Trophoblast cell (in vitro differentiated cells and primary cell): Measurements from ENCODE around the gene SYNJ2.

Source experiments
- DNase-seq, 2 donors: peaks; one replicate each; pipeline ENCODE4 v3.0.0-alpha.2; 2016
- H2AFZ ChIP-seq: 2 replicates; pipeline ENCODE4 v1.6.1; 2013; ENCODE audit warnings: low read length, moderate library complexity, mild to moderate bottlenecking; ENCODE audit not compliant: insufficient read depth, poor library complexity
- H2AK5ac ChIP-seq: 2 replicates; pipeline ENCODE4 v1.6.1; 2013; ENCODE audit warnings: mild to moderate bottlenecking, low read length
- H2BK120ac ChIP-seq: 2 replicates; pipeline ENCODE4 v1.6.1; 2013; ENCODE audit warnings: low read length, mild to moderate bottlenecking, moderate library complexity; ENCODE audit not compliant: insufficient read depth, poor library complexity
- H2BK12ac ChIP-seq: 2 replicates; pipeline ENCODE4 v1.6.1; 2013; ENCODE audit warnings: mild to moderate bottlenecking, low read length, moderate library complexity
- H2BK5ac ChIP-seq: 2 replicates; pipeline ENCODE4 v1.6.1; 2013; ENCODE audit warnings: low read length, low read depth, moderate library complexity, mild to moderate bottlenecking; ENCODE audit not compliant: poor library complexity
- H3K14ac ChIP-seq: 2 replicates; pipeline ENCODE4 v1.6.1; 2013; ENCODE audit warnings: mild to moderate bottlenecking, low read length
- H3K18ac ChIP-seq: 2 replicates; pipeline ENCODE4 v1.6.1; 2013; ENCODE audit warnings: mild to moderate bottlenecking, low read length
- H3K23ac ChIP-seq: 2 replicates; pipeline ENCODE4 v1.6.1; 2013; ENCODE audit warnings: low read length
- H3K27ac ChIP-seq: 2 replicates; pipeline ENCODE4 v1.5.1; 2013; ENCODE audit warnings: low read depth, mild to moderate bottlenecking, inconsistent platforms, low read length, moderate library complexity
- H3K27me3 ChIP-seq: 2 replicates; pipeline ENCODE4 v1.6.1; 2013; ENCODE audit warnings: inconsistent platforms, mild to moderate bottlenecking, low read length, moderate library complexity; ENCODE audit not compliant: insufficient read depth
- H3K36me3 ChIP-seq, 2 experiments: 1 replicate in 1 of 2; 2 replicates in 1 of 2; pipeline ENCODE4 v1.6.1; 2013; ENCODE audit warnings: low read length in 2 of 2, mild to moderate bottlenecking in 2 of 2, moderate library complexity in 1 of 2; ENCODE audit not compliant: insufficient read depth in 2 of 2, control insufficient read depth in 1 of 2
- H3K4ac ChIP-seq: 2 replicates; pipeline ENCODE4 v1.6.1; 2013; ENCODE audit warnings: low read depth, mild to moderate bottlenecking, low read length, moderate library complexity
- H3K4me1 ChIP-seq, 2 experiments: 1 replicate in 1 of 2; 2 replicates in 1 of 2; pipeline ENCODE4 v1.6.1; 2013; ENCODE audit warnings: low read length in 2 of 2, mild to moderate bottlenecking in 2 of 2, moderate library complexity in 1 of 2; ENCODE audit not compliant: insufficient read depth in 2 of 2, control insufficient read depth in 1 of 2
- H3K4me2 ChIP-seq: 2 replicates; pipeline ENCODE4 v1.6.1; 2013; ENCODE audit warnings: inconsistent platforms, mild to moderate bottlenecking, low read length, moderate library complexity
- H3K4me3 ChIP-seq: 2 replicates; pipeline ENCODE4 v1.5.1; 2013; ENCODE audit warnings: mild to moderate bottlenecking, low read depth, low read length, inconsistent platforms
- H3K79me1 ChIP-seq: one replicate; pipeline ENCODE4 v1.6.1; 2013; ENCODE audit warnings: low read length
- H3K79me2 ChIP-seq: 2 replicates; pipeline ENCODE4 v1.6.1; 2013; ENCODE audit warnings: low read length, mild to moderate bottlenecking; ENCODE audit not compliant: control insufficient read depth, insufficient read depth, poor library complexity
- H3K9ac ChIP-seq: 2 replicates; pipeline ENCODE4 v1.6.1; 2013; ENCODE audit warnings: mild to moderate bottlenecking, low read length
- H3K9me3 ChIP-seq: 2 replicates; pipeline ENCODE4 v1.6.1; 2013; ENCODE audit warnings: low read depth, mild to moderate bottlenecking, control low read depth, inconsistent platforms, low read length; ENCODE audit not compliant: insufficient read depth
- H4K12ac ChIP-seq: 2 replicates; pipeline ENCODE4 v1.6.1; 2013; ENCODE audit warnings: low read depth, mild to moderate bottlenecking, low read length, moderate library complexity
- H4K8ac ChIP-seq: 2 replicates; pipeline ENCODE4 v1.6.1; 2013; ENCODE audit warnings: low read depth, mild to moderate bottlenecking, low read length, moderate library complexity
- H4K91ac ChIP-seq: one replicate; pipeline ENCODE4 v1.6.1; 2013; ENCODE audit warnings: low read depth, mild to moderate bottlenecking, low read length, moderate library complexity
- WGBS: extraction: QIAGEN DNeasy Blood & Tissue Kit; methylation state at CpG from one replicate; pipeline ENCODE4 v1.1.7; 2013; ENCODE audit warnings: missing lambda C conversion rate; ENCODE audit not compliant: insufficient read length, insufficient coverage; ENCODE audit errors: extremely low coverage; 5-methylcytosine and 5-hydroxymethylcytosine counted together

SYNJ2 gene

DNA sequence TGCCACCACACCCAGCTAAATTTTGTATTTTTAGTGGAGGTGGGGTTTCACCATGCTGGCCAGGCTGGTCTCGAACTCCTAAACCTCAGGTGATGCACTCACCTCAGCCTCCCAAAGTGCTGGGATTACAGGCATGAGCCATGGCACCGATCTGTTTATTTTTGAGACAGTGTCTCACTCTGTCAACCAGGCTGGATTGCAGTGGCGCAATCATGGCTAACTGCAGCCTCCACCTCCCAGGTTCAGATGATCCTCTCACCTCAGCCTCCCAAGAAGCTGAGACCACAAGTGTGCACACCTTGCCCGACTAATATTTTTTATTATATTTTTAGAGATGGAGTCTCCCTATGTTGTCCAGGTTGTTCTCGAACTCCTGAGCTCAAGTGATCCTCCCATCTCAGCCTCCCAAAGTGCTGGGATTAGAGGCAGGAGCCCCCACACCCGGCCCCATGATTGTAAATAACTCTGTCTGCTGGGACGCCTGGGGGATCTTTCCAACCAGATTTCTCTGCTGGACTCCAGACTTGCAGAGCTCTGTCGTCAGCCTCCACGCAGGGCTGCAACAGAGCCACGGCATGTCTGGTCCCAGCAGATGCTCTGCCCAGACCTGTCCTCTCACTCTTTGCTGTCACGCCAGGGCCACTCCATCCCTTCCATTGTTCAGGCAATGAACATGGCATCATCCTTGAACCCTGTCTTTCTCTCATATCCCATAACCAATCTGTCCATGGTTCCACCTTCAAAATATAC, 25.3 kb downstream of the SYNJ2 start:
- Histone ChIP-seq H3K27me3 (no peaks in the 10 kb centered on the region), H3K4me2 (no peak overlapping the region), H3K9me3 (peaks cover 10% of the 10 kb centered on the region), H4K12ac (peak overlapping the region; percentile 37), H2AK5ac (no peak overlapping the region), H3K4me3 (no peak overlapping the region), H2AFZ (no peak overlapping the region), H3K36me3 (peaks cover 3 to 8% of the 10 kb centered on the region in 2 experiments), H3K27ac (no peak overlapping the region), H3K14ac (peak overlapping the region; percentile 34), H3K9ac (no peak overlapping the region), H3K79me1 (peaks cover 31% of the 10 kb centered on the region), H3K18ac (peak overlapping the region; percentile 43), H3K79me2 (peaks cover 13% of the 10 kb centered on the region), H2BK120ac (no peak overlapping the region), H4K8ac (no peak overlapping the region), H2BK12ac (peak overlapping the region; percentile 30), H3K23ac (no peak overlapping the region), H4K91ac (no peak overlapping the region), H2BK5ac (no peak overlapping the region), H3K4ac (peak overlapping the region; percentile 21), H3K4me1 (peaks cover 35 to 52% of the 10 kb centered on the region in 2 experiments)
- DNase-seq, result no peak
- WGBS, result no CpG with 5 or more reads among the region's 11 CpGs

DNA sequence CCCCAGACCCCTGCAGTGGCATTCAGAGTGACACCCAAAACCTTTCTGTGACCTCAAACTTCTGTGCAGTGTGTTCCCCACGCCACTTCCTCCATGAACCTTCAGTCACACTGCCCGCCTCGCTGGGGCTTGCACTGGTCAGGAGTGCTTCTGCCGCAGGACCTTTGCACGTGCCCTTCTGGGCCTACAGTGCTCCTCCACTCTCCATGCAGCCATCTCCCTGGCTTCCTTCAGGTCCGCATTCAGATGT, 27.1 kb downstream of the SYNJ2 start:
- no peak overlapping the region for H4K12ac ChIP-seq

DNA sequence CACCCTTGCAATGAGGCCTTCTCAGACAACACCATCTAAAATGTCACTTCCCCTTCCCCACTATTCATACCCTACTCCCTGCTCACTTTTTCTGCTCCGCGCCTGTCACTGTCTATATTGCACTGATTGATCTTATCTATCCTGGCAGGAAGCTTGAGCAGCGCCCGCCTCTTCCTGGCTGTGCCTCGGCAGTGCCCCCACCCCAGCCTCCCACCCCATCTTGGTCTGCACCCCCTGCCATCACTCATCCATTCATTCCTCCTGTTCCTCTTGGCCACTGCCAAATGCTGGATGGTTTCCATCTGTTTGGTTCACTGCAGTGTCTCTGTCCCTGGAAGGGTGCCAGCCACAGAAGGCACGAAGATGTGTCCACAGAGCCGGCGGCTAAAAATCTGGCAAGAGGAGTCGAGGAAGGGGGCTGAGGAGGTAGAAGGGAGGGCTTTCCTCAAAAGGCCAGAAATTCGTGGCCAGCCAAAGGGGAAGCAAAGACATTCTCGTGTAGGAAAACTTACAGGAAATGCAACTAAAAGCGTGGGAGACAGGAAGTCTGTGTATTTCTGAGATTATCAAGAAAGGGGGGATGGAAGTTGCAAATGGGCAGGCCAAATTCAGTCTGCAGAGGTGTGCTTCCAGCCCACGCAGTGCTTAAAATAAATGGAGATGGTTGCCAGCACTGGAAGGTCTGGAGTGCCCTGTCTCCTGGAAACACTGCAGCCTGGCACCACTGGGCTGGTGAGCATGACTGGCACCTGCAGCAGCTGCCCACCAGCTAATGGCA, 27.6 kb downstream of the SYNJ2 start:
- Histone ChIP-seq H3K9ac (no peak overlapping the region), H2AK5ac (no peak overlapping the region), H2BK12ac (peak overlapping the region; percentile 16), H3K4me2 (no peak overlapping the region), H3K4ac (peak overlapping the region; percentile 35), H2BK120ac (no peak overlapping the region), H3K79me2 (peaks cover 6% of the 10 kb centered on the region), H3K18ac (peak overlapping the region; percentile 86), H2BK5ac (no peak overlapping the region), H4K12ac (no peak overlapping the region), H3K9me3 (peaks cover 13% of the 10 kb centered on the region), H3K27me3 (no peaks in the 10 kb centered on the region), H4K8ac (no peak overlapping the region), H3K4me1 (peaks cover 15 to 32% of the 10 kb centered on the region in 2 experiments), H3K79me1 (peaks cover 18% of the 10 kb centered on the region), H3K4me3 (no peak overlapping the region), H2AFZ (no peak overlapping the region), H3K14ac (no peak overlapping the region), H4K91ac (no peak overlapping the region), H3K36me3 (peaks cover 3 to 8% of the 10 kb centered on the region in 2 experiments), H3K23ac (no peak overlapping the region), H3K27ac (no peak overlapping the region)
- WGBS, result no CpG with 5 or more reads among the region's 13 CpGs
- no peak for DNase-seq

More for the DNA sequence above, 27.1 kb downstream of the SYNJ2 start:
- peaks cover 18% of the 10 kb centered on the region for H3K79me1 ChIP-seq
- no peak for DNase-seq
- H3K4me1 ChIP-seq, result peaks cover 20 to 35% of the 10 kb centered on the region in 2 experiments
- H3K18ac ChIP-seq, result peak overlapping the region; percentile 86
- H2AFZ ChIP-seq, result no peak overlapping the region
- peak overlapping the region; percentile 22 for H2BK5ac ChIP-seq
- no peak overlapping the region for H3K4me3 ChIP-seq
- H3K79me2 ChIP-seq, result peaks cover 6% of the 10 kb centered on the region
- H2AK5ac ChIP-seq, result peak overlapping the region; percentile 16
- peaks cover 3 to 8% of the 10 kb centered on the region in 2 experiments for H3K36me3 ChIP-seq
- H3K9ac ChIP-seq, result no peak overlapping the region
- no peak overlapping the region for H3K27ac ChIP-seq
- peak overlapping the region; percentile 19 for H2BK120ac ChIP-seq
- no peak overlapping the region for H4K8ac ChIP-seq
- H3K23ac ChIP-seq, result no peak overlapping the region
- H3K4me2 ChIP-seq, result no peak overlapping the region
- peak overlapping the region; percentile 16 for H2BK12ac ChIP-seq
- H4K91ac ChIP-seq, result peak overlapping the region; percentile 29
- peak overlapping the region; percentile 11 for H3K14ac ChIP-seq
- no peaks in the 10 kb centered on the region for H3K27me3 ChIP-seq
- WGBS, result no CpG with 5 or more reads among the region's 6 CpGs
- H3K4ac ChIP-seq, result peak overlapping the region; percentile 35
- H3K9me3 ChIP-seq, result peaks cover 13% of the 10 kb centered on the region

DNA sequence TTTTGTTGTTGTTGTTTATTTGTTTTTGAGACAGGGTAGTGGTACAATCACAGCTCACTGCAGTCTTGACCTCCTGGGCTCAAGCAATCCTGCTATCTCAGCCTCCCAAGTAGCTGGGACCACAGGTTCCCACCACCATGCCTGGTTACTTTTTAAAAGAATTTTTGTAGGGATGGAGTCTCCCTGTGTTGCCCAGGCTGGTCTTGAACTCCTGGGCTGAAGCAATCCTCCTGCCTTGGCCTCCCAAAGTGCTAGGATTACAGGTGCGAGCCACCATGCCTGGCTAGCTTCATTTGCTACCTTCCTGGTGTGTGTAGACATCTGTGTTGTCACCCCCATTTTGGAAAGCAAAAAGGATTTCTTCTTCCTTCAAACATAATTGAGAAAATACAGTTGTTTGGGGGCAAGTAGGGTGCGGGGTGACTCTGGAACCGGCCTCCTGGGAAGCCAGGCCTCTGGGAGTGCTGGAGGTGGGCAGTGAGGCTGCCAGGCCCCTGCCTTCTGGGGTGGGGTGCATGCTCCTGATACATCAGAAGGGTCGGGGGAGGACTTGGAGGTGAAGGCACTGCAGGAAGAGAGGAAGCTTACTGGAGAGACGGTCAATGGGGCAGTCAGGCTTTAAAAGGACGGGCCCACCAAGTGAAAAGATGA, 28.4 kb downstream of the SYNJ2 start:
- H3K9ac ChIP-seq, result no peak overlapping the region
- H3K36me3 ChIP-seq, result peaks cover 3 to 8% of the 10 kb centered on the region in 2 experiments
- H3K79me1 ChIP-seq, result peaks cover 19% of the 10 kb centered on the region
- no peak overlapping the region for H2AK5ac ChIP-seq
- H4K12ac ChIP-seq, result no peak overlapping the region
- no peaks in the 10 kb centered on the region for H3K27me3 ChIP-seq
- H3K14ac ChIP-seq, result no peak overlapping the region
- DNase-seq, result no peak
- H3K18ac ChIP-seq, result peak overlapping the region; percentile 16
- H3K27ac ChIP-seq, result no peak overlapping the region
- peaks cover 8% of the 10 kb centered on the region for H3K79me2 ChIP-seq
- H3K4me3 ChIP-seq, result no peak overlapping the region
- peaks cover 12% of the 10 kb centered on the region for H3K9me3 ChIP-seq
- H4K8ac ChIP-seq, result no peak overlapping the region
- no peak overlapping the region for H3K4me2 ChIP-seq
- H2AFZ ChIP-seq, result no peak overlapping the region
- peaks cover 18 to 34% of the 10 kb centered on the region in 2 experiments for H3K4me1 ChIP-seq
- no peak overlapping the region for H2BK5ac ChIP-seq
- H2BK12ac ChIP-seq, result no peak overlapping the region
- no peak overlapping the region for H2BK120ac ChIP-seq
- WGBS, result no CpG with 5 or more reads among the region's 6 CpGs
- H3K4ac ChIP-seq, result no peak overlapping the region
- H4K91ac ChIP-seq, result no peak overlapping the region
- H3K23ac ChIP-seq, result no peak overlapping the region
